H1 (cell line): ENCODE measurements around the gene MOSMO. TPM values are rescaled to one million over a fixed set of nuclear protein-coding genes. Genes with fewer than 3 reads are reported as not detected.

Experiments used
- CTCF ChIA-PET: fragments of 300-600 bp; sonication (Branson Sonifier 250); formaldehyde crosslinking; loops from one replicate; lab custom pipeline; 2021; ENCODE audit not compliant: partially characterized antibody; lab: Charles Lee
- POLR2A ChIA-PET: fragments of 300-600 bp; sonication (Branson Sonifier 250); formaldehyde crosslinking; loops from one replicate; lab custom pipeline; 2021; ENCODE audit warnings: inconsistent platforms; ENCODE audit not compliant: partially characterized antibody; lab: Charles Lee
- DNase-seq, 2 experiments: peaks; one replicate each; pipeline versions ENCODE4 v3.0.0 to v3.0.0-alpha.2; 2010 to 2022; ENCODE audit warnings: low spot score in 2 of 2, low read depth in 1 of 2, mixed read lengths in 1 of 2
- FAIRE-seq: peaks from 2 replicates; lab custom pipeline; 2011; peaks lifted over from hg19 to GRCh38; lab: Jason Lieb, UNC
- H2AFZ ChIP-seq: 2 replicates; pipeline ENCODE4 v1.8.1; 2012; ENCODE audit warnings: low read length, inconsistent platforms
- H2AK5ac ChIP-seq: 2 replicates; pipeline ENCODE4 v1.6.1; 2013; ENCODE audit warnings: low read depth, low read length
- H2BK120ac ChIP-seq: replicated peaks from 2 replicates; pipeline ENCODE3; 2013; ENCODE audit warnings: low read depth, low read length, inconsistent platforms
- H2BK12ac ChIP-seq: 2 replicates; pipeline ENCODE4 v1.6.1; 2013; ENCODE audit warnings: low read depth, low read length
- H2BK15ac ChIP-seq: 2 replicates; pipeline ENCODE4 v1.6.1; 2013; ENCODE audit warnings: low read length
- H2BK20ac ChIP-seq: 2 replicates; pipeline ENCODE4 v1.6.1; 2013; ENCODE audit warnings: low read length
- H2BK5ac ChIP-seq: 2 replicates; pipeline ENCODE4 v1.6.1; 2013; ENCODE audit warnings: low read depth, low read length
- H3K14ac ChIP-seq: 2 replicates; pipeline ENCODE4 v1.6.1; 2013; ENCODE audit warnings: inconsistent platforms; ENCODE audit not compliant: insufficient read length
- H3K18ac ChIP-seq: 2 replicates; pipeline ENCODE4 v1.6.1; 2013; ENCODE audit warnings: low read length; ENCODE audit errors: extremely low read depth
- H3K23ac ChIP-seq: 2 replicates; pipeline ENCODE4 v1.6.1; 2013; ENCODE audit warnings: inconsistent platforms; ENCODE audit not compliant: insufficient read length
- H3K23me2 ChIP-seq: 2 replicates; pipeline ENCODE4 v1.6.1; 2013; ENCODE audit warnings: low read depth, low read length
- H3K27ac ChIP-seq: 2 replicates; pipeline ENCODE4 v1.6.1; 2011; ENCODE audit warnings: low read depth, low read length, inconsistent platforms
- H3K27me3 ChIP-seq, 4 experiments: replicated peaks in 1 of 4; 1 replicate in 1 of 4; 2 replicates in 3 of 4; pipeline versions ENCODE4 v1.6.1 to v1.8.1; 2011 to 2013; ENCODE audit warnings: low read length in 3 of 4, mild to moderate bottlenecking in 3 of 4, inconsistent platforms in 2 of 4, mixed read lengths in 2 of 4, moderate library complexity in 1 of 4; ENCODE audit not compliant: control insufficient read depth in 3 of 4, insufficient read depth in 3 of 4; ENCODE audit errors: extremely low read depth in 1 of 4
- H3K36me3 ChIP-seq, 4 experiments: 2 replicates each; pipeline versions ENCODE4 v1.6.1 to v1.8.1; 2011 to 2013; ENCODE audit warnings: mild to moderate bottlenecking in 4 of 4, low read length in 3 of 4, moderate library complexity in 2 of 4, control low read depth in 1 of 4, inconsistent platforms in 1 of 4; ENCODE audit not compliant: insufficient read depth in 4 of 4, control insufficient read depth in 2 of 4
- H3K4ac ChIP-seq: replicated peaks from 2 replicates; pipeline ENCODE3; 2013; ENCODE audit warnings: low read length, low read depth, mixed read lengths, inconsistent platforms; ENCODE audit not compliant: insufficient read length
- H3K4me1 ChIP-seq, 4 experiments: replicated peaks in 1 of 4; 1 replicate in 1 of 4; 2 replicates in 3 of 4; pipeline versions ENCODE4 v1.6.1 to v1.8.1; 2011 to 2013; ENCODE audit warnings: low read length in 3 of 4, inconsistent platforms in 2 of 4, mixed read lengths in 1 of 4; ENCODE audit not compliant: insufficient read depth in 4 of 4, control insufficient read depth in 3 of 4
- H3K4me2 ChIP-seq, 2 experiments: 2 replicates each; pipeline versions ENCODE4 v1.6.1 to v1.8.1; 2011 to 2013; ENCODE audit warnings: low read depth in 2 of 2, low read length in 2 of 2, control low read depth in 1 of 2, inconsistent platforms in 1 of 2, mild to moderate bottlenecking in 1 of 2; ENCODE audit not compliant: insufficient read depth in 1 of 2
- H3K4me3 ChIP-seq, 4 experiments: fragments of 200-600, 300-600 bp in 1 of 4; sonication (generic), shearing (Covaris generic), sonication (Bioruptor Twin) in 1 of 4; 2 replicates each; pipeline versions ENCODE4 v1.5.1 to v1.8.1; 2011 to 2016; ENCODE audit warnings: low read length in 4 of 4, low read depth in 3 of 4, control low read depth in 2 of 4, inconsistent platforms in 2 of 4, mild to moderate bottlenecking in 2 of 4, mixed read lengths in 1 of 4, moderate library complexity in 1 of 4; ENCODE audit not compliant: insufficient read depth in 2 of 4; ENCODE audit errors: extremely low read depth in 1 of 4
- H3K56ac ChIP-seq: replicated peaks from 2 replicates; pipeline ENCODE3; 2013; ENCODE audit warnings: low read depth, mild to moderate bottlenecking, mixed read lengths, low read length, inconsistent platforms; ENCODE audit not compliant: insufficient read length
- H3K79me1 ChIP-seq: 2 replicates; pipeline ENCODE4 v1.6.1; 2013; ENCODE audit warnings: low read depth, low read length, control low read depth
- H3K79me2 ChIP-seq, 2 experiments: 2 replicates each; pipeline versions ENCODE4 v1.6.1 to v1.8.1; 2012 to 2013; ENCODE audit warnings: low read length in 2 of 2, mild to moderate bottlenecking in 2 of 2, inconsistent platforms in 1 of 2; ENCODE audit not compliant: insufficient read depth in 2 of 2, control insufficient read depth in 1 of 2
- H3K9ac ChIP-seq, 4 experiments: replicated peaks in 1 of 4; 1 replicate in 1 of 4; 2 replicates in 3 of 4; pipeline versions ENCODE4 v1.6.1 to v1.8.1; 2011 to 2013; ENCODE audit warnings: low read depth in 3 of 4, low read length in 3 of 4, control low read depth in 2 of 4, mild to moderate bottlenecking in 2 of 4, moderate library complexity in 2 of 4, inconsistent platforms in 1 of 4; ENCODE audit errors: extremely low read depth in 1 of 4
- H3K9me3 ChIP-seq, 2 experiments: 2 replicates each; pipeline versions ENCODE4 v1.6.1 to v1.8.1; 2012 to 2013; ENCODE audit warnings: mild to moderate bottlenecking in 2 of 2, moderate library complexity in 2 of 2, control low read depth in 1 of 2, inconsistent platforms in 1 of 2, low read depth in 1 of 2, low read length in 1 of 2, mixed read lengths in 1 of 2; ENCODE audit not compliant: insufficient read depth in 2 of 2
- H4K20me1 ChIP-seq, 2 experiments: replicated peaks in 1 of 2; 2 replicates each; pipeline versions ENCODE3 to v1.8.1; 2011 to 2013; ENCODE audit warnings: inconsistent platforms in 2 of 2, low read length in 2 of 2, mild to moderate bottlenecking in 1 of 2; ENCODE audit not compliant: insufficient read depth in 2 of 2, control insufficient read depth in 1 of 2
- H4K5ac ChIP-seq: 2 replicates; pipeline ENCODE4 v1.6.1; 2013; ENCODE audit warnings: low read length, low read depth, mixed read lengths, inconsistent platforms; ENCODE audit not compliant: insufficient read length
- H4K8ac ChIP-seq: 2 replicates; pipeline ENCODE4 v1.8.0; 2013; ENCODE audit warnings: mild to moderate bottlenecking, moderate library complexity, low read length, inconsistent platforms; ENCODE audit not compliant: insufficient read depth; ENCODE audit errors: extremely low read depth
- H4K91ac ChIP-seq: replicated peaks from 2 replicates; pipeline ENCODE3; 2013; ENCODE audit warnings: low read length, mixed read lengths, inconsistent platforms; ENCODE audit not compliant: insufficient read length
- BACH1 ChIP-seq: IDR thresholded peaks from 2 replicates; pipeline ENCODE4 v1.6.1; 2012; ENCODE audit warnings: low read length, improper control_type of control experiment
- CEBPB ChIP-seq: IDR thresholded peaks from 2 replicates; pipeline ENCODE4 v1.6.1; 2012; ENCODE audit warnings: low read depth, low read length
- CTBP2 ChIP-seq: IDR thresholded peaks from 2 replicates; pipeline ENCODE4 v1.7.0; 2011; ENCODE audit warnings: borderline replicate concordance, mild to moderate bottlenecking, moderate library complexity, mixed read lengths, low read length; ENCODE audit not compliant: insufficient read depth, insufficient read length
- KDM4A ChIP-seq: IDR thresholded peaks from one replicate; pipeline ENCODE4 v1.7.1; 2012; ENCODE audit warnings: low read depth, mild to moderate bottlenecking, moderate library complexity, low read length, inconsistent platforms; ENCODE audit not compliant: severe bottlenecking
- MAFK ChIP-seq: IDR thresholded peaks from 2 replicates; pipeline ENCODE4 v1.6.1; 2012; ENCODE audit warnings: low read depth, mild to moderate bottlenecking, improper control_type of control experiment, low read length
- POLR2AphosphoS5 ChIP-seq: IDR thresholded peaks from 2 replicates; pipeline ENCODE4 v1.6.1; 2011; ENCODE audit warnings: low read depth, low read length
- RAD21 ChIP-seq, 2 experiments: IDR thresholded peaks in 1 of 2; conservative IDR thresholded peaks in 1 of 2; 2 replicates each; pipeline ENCODE4 v1.6.1; 2011; ENCODE audit warnings: low read depth in 2 of 2, low read length in 2 of 2, improper control_type of control experiment in 1 of 2, inconsistent platforms in 1 of 2, mild to moderate bottlenecking in 1 of 2, moderate library complexity in 1 of 2
- SIN3A ChIP-seq, 2 experiments: IDR thresholded peaks in 1 of 2; conservative IDR thresholded peaks in 1 of 2; 2 replicates each; pipeline ENCODE4 v1.6.1; 2011 to 2012; ENCODE audit warnings: low read length in 2 of 2, improper control_type of control experiment in 1 of 2, low read depth in 1 of 2, mild to moderate bottlenecking in 1 of 2
- SIRT6 ChIP-seq: IDR thresholded peaks from one replicate; pipeline ENCODE4 v1.7.1; 2012; ENCODE audit warnings: low read length, inconsistent platforms
- SIX5 ChIP-seq: IDR thresholded peaks from 2 replicates; pipeline ENCODE4 v1.6.1; 2011; ENCODE audit warnings: mild to moderate bottlenecking, low read depth, low read length
- SUZ12 ChIP-seq: fragments of 200-600 bp; sonication (generic); IDR thresholded peaks from 2 replicates; pipeline ENCODE4 v1.6.1; 2012; ENCODE audit warnings: mild to moderate bottlenecking, inconsistent platforms, low read length, moderate library complexity, mixed read lengths
- TBP ChIP-seq: IDR thresholded peaks from 2 replicates; pipeline ENCODE4 v1.6.1; 2011; ENCODE audit warnings: low read depth, low read length, improper control_type of control experiment
- TCF12 ChIP-seq: IDR thresholded peaks from 2 replicates; pipeline ENCODE4 v1.6.1; 2011; ENCODE audit warnings: low read depth, mild to moderate bottlenecking, low read length
- polyA plus RNA-seq, 7 experiments: library from polyadenylated mRNA; depleted of rRNA in 3 of 7; stranded (reverse) in 5 of 7; unstranded in 2 of 7; fragments of >200 nt in 5 of 7; fragments of 200-250 nt in 2 of 7; gene quantifications; 1 replicate in 5 of 7; 2 replicates in 1 of 7; 4 replicates in 1 of 7; pipeline versions ENCODE4 v1.2.1 to v1.2.3, GENCODE V29; 2011 to 2013; ENCODE audit warnings: missing spikeins in 2 of 7, mixed read lengths in 2 of 7
- total RNA-seq: library from RNA; stranded (reverse); fragmentation: NEBNext Ultra II Directional; extraction: Animal tissue kit (Norgen Biotek cat#: 25700); gene quantifications from 2 replicates; pipeline ENCODE4 v1.2.1, GENCODE V29; 2021

The MOSMO gene
- total and polyA plus RNA-seq, 2 of the 8 experiments (the other 6 are each of a cell fraction or from before 2014, with no cell fraction given) = 8.6 to 14.8 TPM

DNA sequence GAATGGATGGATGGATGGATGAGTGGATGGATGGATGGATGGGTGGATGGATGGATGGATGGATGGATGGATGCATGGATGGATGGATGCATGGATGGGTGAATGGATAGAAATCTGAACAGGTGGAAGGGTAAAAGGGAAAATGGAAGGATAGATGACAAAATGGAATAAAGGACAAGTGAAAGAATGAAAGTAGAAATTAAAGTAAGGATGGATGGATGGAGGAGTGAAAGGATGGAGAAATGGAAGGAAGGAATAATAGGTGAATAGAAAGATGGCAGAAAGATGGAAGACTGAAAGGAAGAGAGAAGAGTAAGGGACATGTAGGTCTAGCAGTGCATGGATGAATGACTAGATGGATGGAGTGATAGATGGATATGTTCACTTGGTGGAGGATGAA is 114.3 kb downstream of the MOSMO start:
- Histone ChIP-seq H3K18ac (no peak overlapping the region), H3K79me1 (no peaks in the 10 kb centered on the region), H2AK5ac (no peak overlapping the region), H3K27me3 (no peaks in the 10 kb centered on the region), H2BK15ac (no peak overlapping the region), H4K8ac (no peak overlapping the region), H3K4ac (no peak overlapping the region), H4K91ac (no peak overlapping the region), H3K56ac (no peak overlapping the region), H3K4me1 (no peaks in the 10 kb centered on the region), H3K9ac (no peak overlapping the region), H3K9me3 (no peaks in the 10 kb centered on the region), H2BK12ac (no peak overlapping the region), H3K23me2 (no peaks in the 10 kb centered on the region; the same call in 1 of the 2 replicates), H2AFZ (no peak overlapping the region), H3K4me2 (no peak overlapping the region), H3K14ac (no peak overlapping the region), H2BK5ac (no peak overlapping the region), H4K5ac (no peak overlapping the region), H3K27ac (no peak overlapping the region), H2BK120ac (no peak overlapping the region), H4K20me1 (no peaks in the 10 kb centered on the region), H3K23ac (no peak overlapping the region), H3K36me3 (no peaks in the 10 kb centered on the region), H2BK20ac (no peak overlapping the region), H3K79me2 (no peaks in the 10 kb centered on the region), H3K4me3 (no peak overlapping the region)
- FAIRE-seq (no peak), DNase-seq (no peak)
- ChIA-PET POLR2A (no interaction called here), CTCF (interaction anchor here (1.0 to 3.0 kb wide), 3 partner anchors 9 to 49 kb away, joined by 3 to 20 read pairs (median 7); no protein-coding TSS in a partner anchor)
- no peak for TF ChIP-seq RAD21 (IDR thresholded peaks at IDR 0.05 in 1 of 2, conservative IDR thresholded peaks at IDR 0.05 in 1 of 2; ENCODE audit: low read depth in 2 of 2, low read length in 2 of 2)
- no peak for TF ChIP-seq CEBPB
- no peak for TF ChIP-seq TBP
- no peak for TF ChIP-seq MAFK
- TF ChIP-seq BACH1 = no peak
- TF ChIP-seq TCF12 = no peak
- no peak for TF ChIP-seq KDM4A
- TF ChIP-seq POLR2AphosphoS5 = no peak
- no peak for TF ChIP-seq SIRT6
- TF ChIP-seq SUZ12 = no peak
- TF ChIP-seq CTBP2 = no peak
- TF ChIP-seq SIX5 = no peak
- TF ChIP-seq SIN3A (conservative IDR thresholded peaks at IDR 0.05 in 1 of 2, IDR thresholded peaks at IDR 0.05 in 1 of 2; ENCODE audit: low read depth in 1 of 2, low read length in 2 of 2) = no peak
